Natural killer cell (primary cell): ENCODE results near the gene SCAF8. TPM values are rescaled to one million over a fixed set of nuclear protein-coding genes. Genes with fewer than 3 reads are reported as not detected.
"Not testable (repeated sequence)": the region's sequence is repeated elsewhere in the genome, so short reads cannot be mapped to it uniquely, and the experiment has no call there.

ENCODE experiments used
- ATAC-seq, 3 donors: fragments of 150-1000 bp in 2 of 3; fragments of 200-7000 bp in 1 of 3; cut with Tn5 transposase; 1 replicate in 1 of 3; 2 replicates in 2 of 3; pipeline ENCODE4 v1.10.0; 2021; ENCODE audit warnings: mild to moderate bottlenecking in 2 of 3, moderate library complexity in 2 of 3
- DNase-seq, 2 donors: peaks; one replicate each; pipeline versions ENCODE4 v3.0.0 to v3.0.0-alpha.2; 2013 to 2021; ENCODE audit warnings: mixed read lengths in 1 of 2
- H3K27ac ChIP-seq: one replicate; pipeline ENCODE4 v1.5.1; 2013; ENCODE audit warnings: mild to moderate bottlenecking, low read length
- H3K27me3 ChIP-seq: one replicate; pipeline ENCODE4 v1.6.1; 2013; ENCODE audit warnings: low read length; ENCODE audit not compliant: control insufficient read depth, insufficient read depth
- H3K36me3 ChIP-seq: one replicate; pipeline ENCODE4 v1.6.1; 2013; ENCODE audit warnings: low read length; ENCODE audit not compliant: control insufficient read depth, insufficient read depth
- H3K4me1 ChIP-seq: one replicate; pipeline ENCODE4 v1.6.1; 2013; ENCODE audit warnings: low read length; ENCODE audit not compliant: control insufficient read depth, insufficient read depth
- H3K4me3 ChIP-seq: one replicate; pipeline ENCODE4 v1.5.1; 2013; ENCODE audit warnings: low read length
- H3K9me3 ChIP-seq: one replicate; pipeline ENCODE4 v1.6.1; 2013; ENCODE audit warnings: low read length; ENCODE audit not compliant: control insufficient read depth, insufficient read depth
- H3K27ac Mint-ChIP-seq, 2 donors: one replicate each; pipeline ENCODE4 v1.8.0; 2022; ENCODE audit warnings: mild to moderate bottlenecking in 2 of 2, mixed read lengths in 2 of 2, moderate library complexity in 1 of 2
- H3K27me3 Mint-ChIP-seq, 2 donors: one replicate each; pipeline ENCODE4 v1.8.0; 2022; ENCODE audit warnings: low read depth in 2 of 2, mixed read lengths in 2 of 2
- H3K36me3 Mint-ChIP-seq: one replicate; pipeline ENCODE4 v1.8.0; 2022; ENCODE audit warnings: mixed read lengths
- H3K4me1 Mint-ChIP-seq, 2 donors: one replicate each; pipeline ENCODE4 v1.8.0; 2022; ENCODE audit warnings: mixed read lengths in 2 of 2
- H3K4me3 Mint-ChIP-seq: one replicate; pipeline ENCODE4 v1.8.0; 2022; ENCODE audit warnings: mild to moderate bottlenecking, moderate library complexity, mixed read lengths
- H3K9me3 Mint-ChIP-seq, 2 donors: one replicate each; pipeline ENCODE4 v1.8.0; 2022; ENCODE audit warnings: mixed read lengths in 2 of 2
- WGBS: methylation state at CpG from one replicate; pipeline ENCODE4 v1.1.7; 2013; ENCODE audit warnings: missing lambda C conversion rate; ENCODE audit not compliant: insufficient coverage; 5-methylcytosine and 5-hydroxymethylcytosine counted together
- intact Hi-C: fragments of 100-400 bp; cut with micrococcal nuclease; formaldehyde crosslinking; loops from one replicate; pipeline ENCODE4 v1.14.2; 2022
- total RNA-seq, 4 donors: library from RNA; stranded (reverse); fragments of 120-200 nt in 1 of 4; gene quantifications; one replicate each; pipeline versions ENCODE4 v1.2.3 to v1.2.4, GENCODE V29; 2013 to 2022
- TF ChIP-seq, protein P1 (sequence below): fragments of 200-600 bp; IDR thresholded peaks from one replicate; pipeline ENCODE4 v1.8.0; 2022; ENCODE audit warnings: antibody characterized with exemption

The SCAF8 gene
- total RNA-seq, 3 donors from 2014 or later (not counting 1 experiment from before 2014, with no cell fraction given) = 60.0 to 74.3 (median 68.2) TPM

DNA sequence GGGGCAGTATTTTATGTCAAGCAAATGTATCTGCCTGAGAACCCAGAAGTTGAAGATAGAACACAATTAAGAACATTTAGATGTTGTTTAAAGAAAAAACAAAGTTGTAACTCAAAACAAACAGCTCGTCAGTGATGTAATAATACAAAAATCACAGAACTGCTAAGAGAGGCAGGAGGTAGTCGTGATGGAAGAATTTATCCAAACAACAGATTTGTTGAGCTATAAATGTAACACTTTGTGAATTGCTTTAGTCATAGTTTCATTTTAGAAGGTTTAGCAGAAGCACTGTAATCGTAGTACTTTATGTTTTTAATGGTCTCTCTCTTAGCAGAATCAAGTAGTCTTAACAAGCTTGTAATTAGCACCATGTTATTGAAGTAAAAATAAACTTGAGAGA, 73.6 kb downstream of the SCAF8 start:
- H3K27me3 ChIP-seq = no peaks in the 10 kb centered on the region
- WGBS = 88% methylated on average over 2 of the region's 3 CpGs
- Mint-ChIP-seq H3K9me3 (no peaks in the 10 kb centered on the region), H3K27ac (peak overlapping the region; percentile 6 to 29), H3K4me3 (no peak overlapping the region), H3K4me1 (no peaks in the 10 kb centered on the region), H3K36me3 (peaks cover 18% of the 10 kb centered on the region), H3K27me3 (no peaks in the 10 kb centered on the region)
- H3K36me3 ChIP-seq = peaks cover 74% of the 10 kb centered on the region
- TF ChIP-seq, protein P1, sequence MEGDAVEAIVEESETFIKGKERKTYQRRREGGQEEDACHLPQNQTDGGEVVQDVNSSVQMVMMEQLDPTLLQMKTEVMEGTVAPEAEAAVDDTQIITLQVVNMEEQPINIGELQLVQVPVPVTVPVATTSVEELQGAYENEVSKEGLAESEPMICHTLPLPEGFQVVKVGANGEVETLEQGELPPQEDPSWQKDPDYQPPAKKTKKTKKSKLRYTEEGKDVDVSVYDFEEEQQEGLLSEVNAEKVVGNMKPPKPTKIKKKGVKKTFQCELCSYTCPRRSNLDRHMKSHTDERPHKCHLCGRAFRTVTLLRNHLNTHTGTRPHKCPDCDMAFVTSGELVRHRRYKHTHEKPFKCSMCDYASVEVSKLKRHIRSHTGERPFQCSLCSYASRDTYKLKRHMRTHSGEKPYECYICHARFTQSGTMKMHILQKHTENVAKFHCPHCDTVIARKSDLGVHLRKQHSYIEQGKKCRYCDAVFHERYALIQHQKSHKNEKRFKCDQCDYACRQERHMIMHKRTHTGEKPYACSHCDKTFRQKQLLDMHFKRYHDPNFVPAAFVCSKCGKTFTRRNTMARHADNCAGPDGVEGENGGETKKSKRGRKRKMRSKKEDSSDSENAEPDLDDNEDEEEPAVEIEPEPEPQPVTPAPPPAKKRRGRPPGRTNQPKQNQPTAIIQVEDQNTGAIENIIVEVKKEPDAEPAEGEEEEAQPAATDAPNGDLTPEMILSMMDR = no peak
- no peaks in the 10 kb centered on the region for H3K4me1 ChIP-seq
- ATAC-seq (no peak), DNase-seq (no peak)
- H3K4me3 ChIP-seq = no peak overlapping the region
- intact Hi-C loops = no loop called here
- no peak overlapping the region for H3K27ac ChIP-seq
- H3K9me3 ChIP-seq = no peaks in the 10 kb centered on the region

DNA sequence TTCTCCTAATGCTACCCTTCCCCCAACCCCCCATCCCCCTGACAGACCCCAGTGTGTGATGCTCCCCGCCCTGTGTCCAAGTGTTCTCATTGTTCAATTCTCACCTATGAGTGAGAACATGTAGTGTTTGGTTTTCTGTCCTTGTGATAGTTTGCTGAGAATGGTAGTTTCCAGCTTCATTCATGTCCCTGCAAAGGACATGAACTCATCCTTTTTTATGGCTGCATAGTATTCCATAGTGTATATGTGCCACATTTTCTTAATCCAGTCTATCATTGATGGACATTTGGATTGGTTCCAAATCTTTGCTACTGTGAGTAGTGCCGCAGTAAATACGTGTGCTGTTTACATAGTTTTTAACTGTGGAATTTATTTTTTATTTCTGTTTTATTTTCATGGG, 78.4 kb downstream of the SCAF8 start:
- H3K4me1 ChIP-seq, H3K27ac ChIP-seq, H3K4me3 Mint-ChIP-seq, intact Hi-C loops, H3K4me3 ChIP-seq, H3K27ac Mint-ChIP-seq, H3K9me3 Mint-ChIP-seq, DNase-seq, H3K27me3 Mint-ChIP-seq, H3K27me3 ChIP-seq, ATAC-seq, H3K4me1 Mint-ChIP-seq, H3K9me3 ChIP-seq: not testable (repeated sequence)
- 100% methylated on average over 2 of the region's 3 CpGs for WGBS
- peaks cover 17% of the 10 kb centered on the region for H3K36me3 Mint-ChIP-seq
- H3K36me3 ChIP-seq = peaks cover 81% of the 10 kb centered on the region

DNA sequence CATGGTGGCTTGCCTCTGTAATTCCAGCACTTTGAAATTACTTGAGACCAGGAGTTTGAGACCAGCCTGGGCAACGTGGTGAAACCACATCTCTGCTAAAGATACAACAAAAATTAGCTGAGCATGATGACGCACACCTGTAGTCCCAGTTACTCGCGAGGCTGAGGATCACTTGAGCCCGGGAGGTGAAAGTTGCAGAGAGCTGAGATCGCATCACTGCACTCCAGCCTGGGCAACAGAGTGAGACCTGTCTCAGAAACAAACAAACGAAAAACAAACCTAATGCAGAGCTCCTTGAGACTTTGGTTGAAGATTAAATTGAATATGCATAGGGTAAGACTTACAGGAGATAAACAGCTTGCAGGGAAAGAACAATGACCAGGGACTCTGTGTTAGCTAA, 80.8 kb downstream of the SCAF8 start:
- no peak for DNase-seq
- Mint-ChIP-seq H3K9me3 (no peaks in the 10 kb centered on the region), H3K27ac (no peak overlapping the region), H3K4me1 (peaks cover 7 to 11% of the 10 kb centered on the region in 2 donors), H3K36me3 (peaks cover 31% of the 10 kb centered on the region), H3K4me3 (no peak overlapping the region), H3K27me3 (no peaks in the 10 kb centered on the region)
- intact Hi-C loops = no loop called here
- Histone ChIP-seq H3K4me3 (no peak overlapping the region), H3K4me1 (no peaks in the 10 kb centered on the region), H3K9me3 (no peaks in the 10 kb centered on the region), H3K27ac (no peak overlapping the region), H3K36me3 (peaks cover 82% of the 10 kb centered on the region), H3K27me3 (no peaks in the 10 kb centered on the region)
- WGBS = 84% methylated on average over 7 of the region's 7 CpGs
- no peak for ATAC-seq
- TF ChIP-seq, protein P1 = no peak

DNA sequence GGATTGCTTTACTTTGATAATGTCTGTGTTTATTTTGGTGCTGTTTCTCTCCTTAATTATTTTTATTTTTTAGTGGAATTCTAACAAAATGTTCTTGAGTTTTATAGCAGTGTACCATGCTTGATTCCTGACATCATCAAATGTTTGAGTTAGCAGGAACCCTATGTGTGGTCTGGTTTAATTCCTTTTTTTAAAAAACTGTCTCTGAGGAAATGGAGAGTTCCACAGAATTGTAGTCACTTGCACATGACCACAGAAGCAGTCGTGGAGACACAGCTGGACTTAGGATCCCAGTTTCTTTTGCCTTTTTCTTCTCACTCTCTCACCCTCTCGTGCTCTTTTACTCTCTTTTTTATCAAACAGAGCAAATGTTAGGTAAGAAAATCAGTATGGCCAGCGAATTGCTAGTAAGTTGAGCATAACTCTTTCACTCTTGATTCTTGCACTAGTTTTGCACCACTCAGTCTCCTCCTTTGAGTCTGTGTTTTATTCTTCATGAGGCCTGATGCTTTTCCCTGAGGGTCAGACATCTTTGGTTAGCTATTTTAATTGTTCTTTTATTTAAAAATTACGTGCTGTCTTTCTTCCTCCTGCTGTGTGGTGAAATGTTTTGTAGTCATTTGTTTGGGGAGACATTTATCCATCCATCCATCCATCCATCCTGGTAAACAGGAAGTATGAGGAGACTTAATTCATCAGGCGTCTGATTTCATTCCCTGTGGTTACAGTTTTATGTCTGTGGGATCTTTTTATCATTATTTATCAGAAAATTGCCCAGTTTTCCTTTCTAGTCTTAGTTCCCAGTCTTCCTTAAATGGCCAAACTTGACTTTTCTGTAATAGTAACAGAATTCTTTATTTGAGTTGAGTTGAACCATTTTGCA, 83.0 kb downstream of the SCAF8 start:
- WGBS = 67% methylated on average over 3 of the region's 5 CpGs
- peaks cover 7 to 11% of the 10 kb centered on the region in 2 donors for H3K4me1 Mint-ChIP-seq
- H3K36me3 Mint-ChIP-seq = peaks cover 21% of the 10 kb centered on the region
- no peaks in the 10 kb centered on the region for H3K27me3 ChIP-seq
- intact Hi-C loops = no loop called here
- no peaks in the 10 kb centered on the region for H3K9me3 Mint-ChIP-seq
- DNase-seq = no peak
- H3K27ac ChIP-seq = no peak overlapping the region
- H3K27ac Mint-ChIP-seq = peak overlapping the region; percentile 57 to 62
- peaks cover 80% of the 10 kb centered on the region for H3K36me3 ChIP-seq
- TF ChIP-seq, protein P1 = no peak
- no peak for ATAC-seq
- H3K27me3 Mint-ChIP-seq = no peaks in the 10 kb centered on the region
- H3K9me3 ChIP-seq = no peaks in the 10 kb centered on the region
- no peak overlapping the region for H3K4me3 ChIP-seq
- H3K4me3 Mint-ChIP-seq = no peak overlapping the region
- H3K4me1 ChIP-seq = no peaks in the 10 kb centered on the region
